GM12878 (cell line): Measurements from ENCODE around the gene DNASE1L3. TPM values are rescaled to one million over a fixed set of nuclear protein-coding genes. Genes with fewer than 3 reads are reported as not detected.

Experiments
- BRCA1 ChIP-seq: IDR thresholded peaks from 2 replicates; pipeline ENCODE4 v1.6.1; 2011; ENCODE audit warnings: low read depth, low read length, improper control_type of control experiment
- CEBPB ChIP-seq, 2 experiments: fragments of 150-350 bp in 1 of 2; IDR thresholded peaks; 2 replicates each; pipeline ENCODE4 v1.6.1; 2012 to 2014; ENCODE audit warnings: low read depth in 2 of 2, low read length in 2 of 2, borderline replicate concordance in 1 of 2, inconsistent platforms in 1 of 2
- CREM ChIP-seq: IDR thresholded peaks from 2 replicates; pipeline ENCODE4 v1.6.1; 2014; ENCODE audit warnings: antibody characterized with exemption, low read depth
- DPF2 ChIP-seq: fragments of 450-650 bp; IDR thresholded peaks from 2 replicates; pipeline ENCODE4 v1.6.1; 2017; ENCODE audit warnings: mild to moderate bottlenecking
- EED ChIP-seq: sonication (generic); IDR thresholded peaks from 2 replicates; pipeline ENCODE4 v1.6.1; 2016; ENCODE audit warnings: antibody characterized with exemption, low read depth
- EGR1 ChIP-seq, 2 experiments: IDR thresholded peaks; 1 replicate in 1 of 2; 2 replicates in 1 of 2; pipeline ENCODE4 v1.6.1; 2011 to 2012; ENCODE audit warnings: low read depth in 2 of 2, low read length in 2 of 2, borderline replicate concordance in 1 of 2, mild to moderate bottlenecking in 1 of 2, moderate library complexity in 1 of 2
- ESRRA ChIP-seq: IDR thresholded peaks from 2 replicates; pipeline ENCODE4 v1.6.1; 2012; ENCODE audit warnings: mild to moderate bottlenecking, low read length, improper control_type of control experiment
- MEF2B ChIP-seq: fragments of 450-650 bp; IDR thresholded peaks from 2 replicates; pipeline ENCODE4 v1.6.1; 2018; ENCODE audit warnings: mild to moderate bottlenecking, moderate library complexity; ENCODE audit not compliant: partially characterized antibody, poor library complexity, severe bottlenecking
- MXI1 ChIP-seq: fragments of 150-350 bp; IDR thresholded peaks from 2 replicates; pipeline ENCODE4 v1.6.1; 2011; ENCODE audit warnings: low read depth, mild to moderate bottlenecking, inconsistent platforms, low read length, improper control_type of control experiment
- MYC ChIP-seq: IDR thresholded peaks from 2 replicates; pipeline ENCODE4 v1.6.1; 2011; ENCODE audit warnings: mild to moderate bottlenecking, low read length, moderate library complexity, inconsistent platforms; ENCODE audit not compliant: insufficient read depth, insufficient replicate concordance, insufficient read length, severe bottlenecking
- NR2F1 ChIP-seq: fragments of 450-650 bp; conservative IDR thresholded peaks from 2 replicates; pipeline ENCODE4 v1.6.1; 2017; ENCODE audit warnings: mild to moderate bottlenecking
- PAX5 ChIP-seq: IDR thresholded peaks from 2 replicates; pipeline ENCODE4 v1.6.1; 2011; ENCODE audit warnings: low read depth, low read length, borderline replicate concordance
- PKNOX1 ChIP-seq: fragments of 450-650 bp; IDR thresholded peaks from 2 replicates; pipeline ENCODE4 v1.6.1; 2016; ENCODE audit warnings: mild to moderate bottlenecking
- POLR2A ChIP-seq: IDR thresholded peaks from 2 replicates; pipeline ENCODE4 v1.6.1; 2011; ENCODE audit warnings: low read depth, mild to moderate bottlenecking, low read length
- RBBP5 ChIP-seq: fragments of 200-600 bp; sonication (generic); conservative IDR thresholded peaks from 2 replicates; pipeline ENCODE4 v1.6.1; 2016
- SIN3A ChIP-seq: IDR thresholded peaks from 2 replicates; pipeline ENCODE4 v1.6.1; 2012; ENCODE audit warnings: low read depth, low read length, improper control_type of control experiment
- SIX5 ChIP-seq: IDR thresholded peaks from 2 replicates; pipeline ENCODE4 v1.6.1; 2011; ENCODE audit warnings: mild to moderate bottlenecking, low read depth, low read length, moderate library complexity; ENCODE audit not compliant: severe bottlenecking
- SMAD1 ChIP-seq: fragments of 450-650 bp; IDR thresholded peaks from 2 replicates; pipeline ENCODE4 v1.6.1; 2018; ENCODE audit warnings: mild to moderate bottlenecking, low read depth; ENCODE audit not compliant: partially characterized antibody
- SUZ12 ChIP-seq: fragments of 200-600 bp; sonication (generic); IDR thresholded peaks from one replicate; pipeline ENCODE4 v1.6.1; 2018; ENCODE audit warnings: antibody characterized with exemption, mild to moderate bottlenecking; ENCODE audit not compliant: unreplicated experiment
- TAF1 ChIP-seq: IDR thresholded peaks from 2 replicates; pipeline ENCODE4 v1.6.1; 2011; ENCODE audit warnings: mild to moderate bottlenecking, low read depth, low read length, borderline replicate concordance
- TBL1XR1 ChIP-seq: IDR thresholded peaks from 2 replicates; pipeline ENCODE4 v1.6.1; 2012; ENCODE audit warnings: low read depth, low read length, improper control_type of control experiment
- TCF3 ChIP-seq: IDR thresholded peaks from 2 replicates; pipeline ENCODE4 v1.6.1; 2012; ENCODE audit warnings: low read depth, mild to moderate bottlenecking, low read length, borderline replicate concordance; ENCODE audit not compliant: insufficient read depth
- USF2 ChIP-seq: IDR thresholded peaks from 2 replicates; pipeline ENCODE4 v1.6.1; 2011; ENCODE audit warnings: low read depth, low read length, improper control_type of control experiment, borderline replicate concordance
- ZNF622 ChIP-seq: fragments of 450-650 bp; IDR thresholded peaks from 2 replicates; pipeline ENCODE4 v1.6.1; 2017; ENCODE audit warnings: mild to moderate bottlenecking, inconsistent platforms
- ZZZ3 ChIP-seq: IDR thresholded peaks from 2 replicates; pipeline ENCODE4 v1.6.1; 2011; ENCODE audit warnings: low read depth; ENCODE audit not compliant: control insufficient read depth, insufficient read length
- polyA plus RNA-seq, 11 experiments: library from polyadenylated mRNA; depleted of rRNA in 4 of 11; unstranded in 6 of 11; stranded (reverse) in 5 of 11; fragments of >200 nt; fragmentation: Nextera tagmentation in 4 of 11; fragmentation: Illumina TruSeq in 1 of 11; extraction: Ambion mirVana in 4 of 11; extraction: Trizol in 1 of 11; gene quantifications; 1 replicate in 1 of 11; 2 replicates in 10 of 11; pipeline versions ENCODE4 v1.2.1 to v1.2.3, GENCODE V29; 2011 to 2016; ENCODE audit warnings: inconsistent platforms in 2 of 11, missing spikeins in 2 of 11, low read depth in 1 of 11
- total RNA-seq, 4 experiments: library from RNA; depleted of rRNA in 3 of 4; stranded (reverse); fragments of >200 nt in 3 of 4; fragmentation: Illumina TruSeq in 1 of 4; extraction: Trizol in 1 of 4; gene quantifications; 2 replicates each; pipeline versions ENCODE4 v1.2.1 to v1.2.3, GENCODE V29; 2013 to 2021
- TF ChIP-seq, protein P1 (sequence below): fragments of 450-650 bp; IDR thresholded peaks from 2 replicates; pipeline ENCODE4 v1.6.1; 2018; ENCODE audit warnings: borderline replicate concordance, mild to moderate bottlenecking; ENCODE audit not compliant: partially characterized antibody

DNASE1L3 gene
- total and polyA plus RNA-seq, 10 of the 15 experiments (the other 5 are each of a cell fraction or from before 2014, with no cell fraction given) = 3.2 to 72.1 (median 6.3) TPM

GRCh38 chr3:58200846-58201355 is 9.9 kb downstream of the DNASE1L3 start (continued):
- TF ChIP-seq, protein P1, sequence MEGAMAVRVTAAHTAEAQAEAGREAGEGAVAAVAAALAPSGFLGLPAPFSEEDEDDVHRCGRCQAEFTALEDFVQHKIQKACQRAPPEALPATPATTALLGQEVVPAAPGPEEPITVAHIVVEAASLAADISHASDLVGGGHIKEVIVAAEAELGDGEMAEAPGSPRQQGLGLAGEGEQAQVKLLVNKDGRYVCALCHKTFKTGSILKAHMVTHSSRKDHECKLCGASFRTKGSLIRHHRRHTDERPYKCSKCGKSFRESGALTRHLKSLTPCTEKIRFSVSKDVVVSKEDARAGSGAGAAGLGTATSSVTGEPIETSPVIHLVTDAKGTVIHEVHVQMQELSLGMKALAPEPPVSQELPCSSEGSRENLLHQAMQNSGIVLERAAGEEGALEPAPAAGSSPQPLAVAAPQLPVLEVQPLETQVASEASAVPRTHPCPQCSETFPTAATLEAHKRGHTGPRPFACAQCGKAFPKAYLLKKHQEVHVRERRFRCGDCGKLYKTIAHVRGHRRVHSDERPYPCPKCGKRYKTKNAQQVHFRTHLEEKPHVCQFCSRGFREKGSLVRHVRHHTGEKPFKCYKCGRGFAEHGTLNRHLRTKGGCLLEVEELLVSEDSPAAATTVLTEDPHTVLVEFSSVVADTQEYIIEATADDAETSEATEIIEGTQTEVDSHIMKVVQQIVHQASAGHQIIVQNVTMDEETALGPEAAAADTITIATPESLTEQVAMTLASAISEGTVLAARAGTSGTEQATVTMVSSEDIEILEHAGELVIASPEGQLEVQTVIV = no peak
- no peak for TF ChIP-seq SUZ12
- peak; percentile 8 for TF ChIP-seq SMAD1
- peak; percentile 9; the same call in 1 of the 2 replicates for TF ChIP-seq CREM
- TF ChIP-seq POLR2A = 0 out of 2 replicates have a peak, but pooled peaks have one; percentile 25
- peak; percentile 88 for TF ChIP-seq MEF2B
- no peak for TF ChIP-seq USF2
- no peak for TF ChIP-seq PAX5
- peak; percentile 46; the same call in 1 of the 2 replicates for TF ChIP-seq PKNOX1
- TF ChIP-seq ZNF622 = no peak
- peak; percentile 69; the same call in 1 of the 2 replicates for TF ChIP-seq TCF3
- 0 out of 2 replicates have a peak, but pooled peaks have one; percentile 38 for TF ChIP-seq DPF2
- no peak for TF ChIP-seq BRCA1
- TF ChIP-seq ZZZ3 = no peak
- TF ChIP-seq CEBPB (IDR thresholded peaks at IDR 0.05; ENCODE audit: borderline replicate concordance in 1 of 2, low read depth in 2 of 2, low read length in 2 of 2) = no peak
- TF ChIP-seq MYC = no peak
- peak; percentile 83 for TF ChIP-seq NR2F1
- TF ChIP-seq TBL1XR1 = no peak
- no peak for TF ChIP-seq TAF1
- no peak for TF ChIP-seq EGR1 (IDR thresholded peaks at IDR 0.05; ENCODE audit: borderline replicate concordance in 1 of 2, low read depth in 2 of 2, low read length in 2 of 2)
- no peak for TF ChIP-seq RBBP5
- TF ChIP-seq SIX5 = no peak
- no peak for TF ChIP-seq MXI1
- TF ChIP-seq EED = peak; percentile 48
- no peak for TF ChIP-seq SIN3A
- TF ChIP-seq ESRRA = no peak
